Measurements from ENCODE around the gene CDYL.

CDYL gene

DNA sequence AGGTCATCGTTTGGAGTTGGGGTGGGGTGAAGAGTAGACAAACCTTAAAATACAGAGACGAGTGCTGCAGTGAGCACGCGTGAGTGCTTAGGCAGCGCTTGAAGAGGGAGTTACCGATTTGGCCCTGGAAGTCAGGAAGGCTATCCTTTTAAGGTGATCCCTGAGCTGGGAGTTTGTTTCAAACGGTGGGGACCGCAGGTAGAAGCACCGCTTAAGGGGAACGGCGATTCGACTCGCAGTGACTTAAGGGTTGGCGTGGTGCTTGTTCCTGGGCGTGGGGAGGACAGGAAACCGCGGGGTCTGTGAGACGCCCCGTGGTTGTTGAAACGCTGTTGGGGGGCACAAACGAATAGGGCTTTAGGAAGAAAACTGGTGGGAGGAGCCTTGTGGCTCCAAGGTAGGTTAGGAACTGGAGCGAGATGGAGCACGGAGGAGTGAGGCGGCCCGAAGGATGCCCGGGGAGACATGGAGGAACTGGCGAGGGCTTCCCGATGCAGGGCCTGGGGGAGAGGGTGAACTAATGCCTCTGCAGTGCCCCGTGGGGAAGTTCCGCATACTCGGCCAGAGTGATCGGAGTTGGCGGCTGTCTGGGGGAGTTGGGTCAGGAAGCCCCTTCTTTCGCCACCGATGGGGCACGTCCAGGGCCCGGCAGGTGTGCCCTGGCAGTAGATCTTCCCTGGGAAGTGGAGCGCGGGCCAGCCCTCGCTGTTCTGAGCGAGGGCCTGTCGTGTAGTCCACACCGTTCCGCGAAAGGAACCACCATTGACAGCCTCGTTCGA is 1.3 kb upstream of the CDYL start:
- peak in 1 of 2 experiments; percentile 16 for DNase-seq

DNA sequence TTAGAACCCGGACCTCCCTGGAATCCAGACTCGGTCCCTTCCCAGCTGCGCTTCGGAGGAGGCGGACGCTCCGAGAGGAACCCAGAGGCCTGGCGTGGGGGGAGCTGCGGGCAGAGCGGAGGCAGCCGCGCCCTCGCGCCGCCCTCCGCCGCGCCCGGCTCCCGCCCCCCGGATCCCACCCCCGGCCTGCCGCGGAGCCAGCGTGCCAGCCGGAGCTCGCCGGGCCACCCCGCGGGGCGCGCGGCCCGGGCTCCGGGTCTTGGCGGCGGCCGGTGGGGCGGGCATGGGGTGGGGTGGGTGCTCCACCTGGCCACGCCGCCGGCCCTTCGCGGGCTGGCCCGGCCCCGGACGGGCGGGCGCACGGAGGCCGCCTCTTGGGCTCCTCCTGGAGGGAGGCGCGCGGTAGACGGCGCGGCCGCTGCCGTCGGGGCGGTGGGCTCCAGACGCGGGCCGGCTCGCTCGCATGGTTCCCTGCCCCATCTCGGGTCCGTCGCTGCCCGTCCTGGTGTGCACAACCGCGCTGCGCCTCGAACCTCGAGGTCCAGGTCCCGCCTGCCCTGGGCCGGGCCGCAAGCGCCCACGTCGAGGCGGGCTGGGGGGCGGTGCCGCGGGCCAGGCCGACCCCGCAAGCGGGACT is 592 bp upstream of the CDYL start:
- DNase-seq = peak; percentile 66 to 70

DNA sequence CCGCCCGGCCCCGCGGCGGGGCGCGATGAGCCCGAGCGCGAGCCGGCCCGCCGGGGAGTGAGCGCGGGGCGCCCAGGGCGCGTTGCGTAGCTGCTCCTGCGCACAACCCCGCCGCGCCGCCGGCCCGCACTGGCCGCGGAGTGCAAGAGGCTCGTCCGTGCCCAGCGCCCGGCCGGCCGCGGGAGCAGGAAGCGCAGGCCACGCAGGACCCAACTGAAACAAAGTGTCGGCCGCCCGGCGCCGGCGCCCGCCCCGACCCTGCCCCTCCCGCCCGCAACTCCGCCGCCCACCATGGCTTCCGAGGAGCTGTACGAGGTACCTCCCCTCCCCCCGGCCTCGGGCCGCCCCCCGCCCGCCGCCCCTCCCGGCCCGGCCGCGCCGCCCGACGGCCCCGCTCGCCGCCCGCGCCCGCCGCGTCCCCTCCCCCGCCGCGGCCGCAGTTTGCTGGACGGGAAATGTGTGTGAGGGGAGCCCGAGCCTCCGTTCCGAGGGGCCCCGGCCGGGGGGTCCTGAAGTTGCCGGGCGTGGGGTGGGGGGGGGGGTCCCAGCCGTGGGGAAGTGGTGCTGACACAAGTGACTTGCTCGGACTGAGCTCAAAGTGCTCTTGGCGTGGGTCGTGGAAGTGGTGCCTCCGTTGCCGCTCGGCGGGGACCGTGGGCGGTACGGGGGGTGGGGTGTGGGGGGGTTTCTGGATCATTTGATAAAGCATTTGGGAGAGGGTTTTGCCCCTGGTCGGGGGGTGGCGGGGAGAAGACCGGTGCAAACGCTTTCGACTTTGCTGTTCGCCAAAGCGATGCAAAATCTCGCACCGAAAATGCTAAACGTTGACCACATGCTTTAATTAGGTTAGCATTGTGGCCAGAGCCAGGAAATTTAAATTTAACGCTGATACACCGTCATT is 539 bp downstream of the CDYL start:
- peak; percentile 30 to 31 for DNase-seq

DNA sequence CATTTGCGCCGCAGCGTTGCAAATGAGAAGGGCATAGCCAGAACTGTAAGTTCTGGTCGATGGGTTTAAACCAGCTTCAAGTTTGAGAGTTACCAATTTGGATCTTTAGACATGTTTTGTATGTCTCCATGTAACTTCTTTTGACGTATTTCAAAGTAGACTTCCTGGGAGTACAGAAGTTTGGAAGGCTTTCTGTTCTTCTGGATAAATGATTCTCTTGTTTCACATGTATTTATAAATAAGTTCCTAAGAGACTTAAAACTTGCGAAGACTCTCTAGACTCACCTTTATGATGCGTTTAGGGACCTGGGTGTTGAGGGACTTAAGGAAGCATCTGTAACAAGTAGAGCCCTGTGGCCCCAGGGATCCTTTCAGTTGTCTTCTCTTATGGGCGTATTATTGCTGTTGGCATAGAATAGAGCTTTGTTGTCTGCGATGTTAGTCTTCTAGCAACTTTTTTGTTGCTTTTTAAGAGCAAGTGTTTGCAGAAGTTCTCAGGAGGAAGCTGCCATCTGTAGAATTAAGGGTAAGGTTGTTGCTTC is 1.3 kb downstream of the CDYL start:
- DNase-seq = no peak

DNA sequence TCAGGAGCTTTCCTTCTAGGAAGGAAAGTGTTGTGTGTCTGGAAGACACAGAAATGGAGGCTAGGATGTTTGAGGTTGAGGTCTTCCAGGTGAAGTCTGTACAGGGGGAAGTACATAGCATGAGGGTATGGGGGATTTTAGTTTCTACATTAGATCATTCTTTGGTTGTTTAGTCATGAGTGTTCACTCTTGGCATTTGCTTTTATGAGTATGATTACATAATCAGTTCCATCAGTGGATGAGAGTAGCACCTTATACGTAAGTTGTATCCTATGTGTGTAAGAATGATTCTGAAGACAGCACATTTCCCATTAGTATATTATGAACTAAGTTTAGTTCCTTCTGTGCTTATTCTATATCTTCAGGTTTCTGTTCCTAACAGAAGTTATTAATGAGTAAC is 1.9 kb downstream of the CDYL start:
- no peak for DNase-seq

DNA sequence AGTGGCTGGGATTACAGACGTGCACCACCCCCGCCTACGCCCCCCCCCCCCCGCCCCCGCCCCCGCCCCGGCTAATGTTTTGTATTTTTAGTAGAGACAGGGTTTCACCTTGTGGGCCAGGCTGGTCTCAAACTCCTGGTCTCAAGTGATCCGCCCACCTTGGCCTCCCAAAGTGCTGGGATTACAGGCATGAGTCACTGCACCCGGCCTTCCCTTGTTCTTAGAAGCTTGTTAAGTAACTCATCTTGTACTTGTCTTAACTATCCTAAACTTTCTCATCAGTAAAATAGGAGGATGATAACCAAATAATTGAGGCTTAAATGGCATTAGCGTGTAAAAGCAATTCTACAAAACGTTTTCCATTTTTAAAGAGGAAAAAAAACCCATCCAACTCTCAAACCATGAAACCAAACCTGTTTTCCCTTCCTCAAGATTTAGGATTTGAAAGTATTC is 4.2 kb downstream of the CDYL start:
- no peak for DNase-seq

DNA sequence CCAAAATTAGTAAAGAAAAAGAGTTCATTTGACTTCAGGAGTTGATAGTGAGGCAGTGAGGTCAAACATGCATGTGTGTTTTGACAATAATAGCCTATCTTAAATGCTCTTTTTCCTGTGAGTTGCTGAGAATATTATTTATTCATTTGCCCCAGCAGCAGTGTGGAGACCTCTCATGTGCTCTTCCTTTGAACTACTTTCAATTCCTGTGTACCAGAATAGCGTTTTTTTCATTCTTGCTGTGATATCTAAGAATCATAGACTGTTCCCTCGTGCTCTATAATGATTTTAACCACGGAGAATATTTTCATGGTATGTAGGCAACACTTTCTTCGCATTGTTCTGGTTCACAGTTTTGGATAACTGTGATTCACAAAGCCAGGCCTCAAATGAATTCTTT is 5.2 kb downstream of the CDYL start:
- no peak for DNase-seq

DNA sequence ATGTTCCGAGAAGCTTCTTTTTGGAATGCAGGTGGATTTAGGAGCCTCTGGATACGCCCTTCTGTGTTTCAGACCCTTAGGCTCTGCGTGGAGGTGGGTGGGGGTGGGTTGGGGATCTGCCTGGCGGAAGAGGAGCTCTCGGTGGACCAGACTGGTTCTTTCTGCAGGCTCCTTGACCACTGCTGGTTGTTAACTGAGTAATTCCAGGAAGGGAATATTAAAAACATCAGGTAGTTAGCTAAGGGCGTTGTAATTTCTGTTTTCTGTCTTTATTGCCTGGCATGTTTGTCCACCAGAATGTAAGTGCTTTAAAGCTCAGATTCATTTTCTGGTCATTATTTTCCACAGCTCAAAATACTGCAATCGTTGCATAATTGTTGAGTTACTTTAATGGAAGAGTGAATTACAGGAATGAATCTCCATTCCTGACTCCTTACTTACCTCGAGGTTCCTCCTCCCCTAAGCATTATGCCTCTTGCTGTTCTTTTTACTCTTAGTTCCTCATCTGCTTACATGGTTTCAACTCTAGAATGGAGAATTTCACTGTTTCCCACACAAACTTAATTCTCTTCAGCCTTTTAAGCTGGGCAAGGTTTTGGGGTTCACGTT is 5.9 kb downstream of the CDYL start:
- DNase-seq = no peak

DNA sequence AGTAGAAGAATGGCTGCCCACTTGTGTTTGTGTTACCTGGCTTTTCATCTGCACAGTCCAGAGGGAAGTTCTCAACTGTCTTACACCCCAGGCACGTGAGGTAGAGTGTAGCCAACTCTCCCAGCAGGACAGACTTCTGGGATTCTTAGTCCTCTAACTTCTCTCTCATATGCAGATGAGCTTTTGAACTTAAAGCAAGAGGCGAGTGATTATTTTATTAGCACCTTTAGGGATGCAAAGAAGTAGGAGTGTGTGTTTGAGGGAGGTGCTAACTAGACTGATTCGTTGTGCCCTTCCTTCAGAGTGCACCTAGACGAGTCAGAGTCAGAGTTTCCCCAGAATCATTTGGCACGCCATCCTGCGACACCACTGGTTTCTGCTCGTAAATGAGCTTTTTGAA is 10.8 kb downstream of the CDYL start:
- no peak for DNase-seq

DNA sequence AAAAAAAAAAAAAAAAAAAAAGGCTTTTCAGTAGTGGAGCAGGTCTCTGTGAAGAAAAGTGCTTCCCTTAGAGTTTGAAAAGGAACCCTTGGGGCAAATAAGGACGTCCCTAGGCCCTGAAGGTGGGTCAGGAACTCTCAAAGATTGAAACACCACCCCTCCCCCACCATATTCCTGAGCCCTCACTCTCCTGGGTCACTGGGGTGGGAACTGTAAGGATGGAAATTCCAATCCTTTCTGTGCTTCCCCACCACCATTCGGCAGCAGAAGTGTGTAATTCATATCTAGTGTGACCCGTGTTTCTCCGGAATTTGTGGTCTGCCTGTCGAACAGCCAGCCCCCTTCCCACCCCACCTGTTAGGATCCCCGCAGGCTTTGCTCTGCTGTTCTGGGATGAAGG is 12.3 kb downstream of the CDYL start:
- no peak for DNase-seq

DNA sequence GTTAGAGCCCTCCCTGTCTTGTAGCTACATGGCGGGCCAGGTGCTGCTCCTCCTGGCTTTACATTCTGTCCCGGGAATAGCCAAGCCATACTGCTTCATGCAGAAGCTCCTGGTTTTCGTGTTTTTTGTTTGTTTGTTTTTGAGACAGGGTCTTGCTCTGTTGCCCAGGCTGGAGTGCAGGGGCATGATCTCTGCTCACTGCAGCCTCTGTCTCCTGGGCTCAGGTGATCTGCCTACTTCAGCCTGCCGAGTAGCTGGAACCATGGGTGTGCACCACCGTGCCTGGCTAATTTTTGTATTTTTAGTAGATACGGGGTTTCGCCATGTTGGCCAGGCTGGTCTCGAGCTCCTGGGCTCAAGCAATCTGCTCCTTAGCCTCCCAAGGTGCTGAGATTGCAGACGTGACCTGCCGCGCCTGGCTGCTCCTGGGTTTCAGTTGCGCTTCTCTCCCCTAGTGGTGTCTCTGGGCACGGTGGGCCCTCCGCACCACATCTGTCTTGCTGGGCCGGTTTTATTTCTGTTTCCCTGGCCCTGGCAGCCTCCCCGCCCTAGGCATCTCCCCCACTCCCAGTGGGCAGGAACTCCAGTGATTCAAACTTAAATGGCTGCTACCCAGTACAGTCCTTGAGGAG is 12.9 kb downstream of the CDYL start:
- DNase-seq = no peak

DNA sequence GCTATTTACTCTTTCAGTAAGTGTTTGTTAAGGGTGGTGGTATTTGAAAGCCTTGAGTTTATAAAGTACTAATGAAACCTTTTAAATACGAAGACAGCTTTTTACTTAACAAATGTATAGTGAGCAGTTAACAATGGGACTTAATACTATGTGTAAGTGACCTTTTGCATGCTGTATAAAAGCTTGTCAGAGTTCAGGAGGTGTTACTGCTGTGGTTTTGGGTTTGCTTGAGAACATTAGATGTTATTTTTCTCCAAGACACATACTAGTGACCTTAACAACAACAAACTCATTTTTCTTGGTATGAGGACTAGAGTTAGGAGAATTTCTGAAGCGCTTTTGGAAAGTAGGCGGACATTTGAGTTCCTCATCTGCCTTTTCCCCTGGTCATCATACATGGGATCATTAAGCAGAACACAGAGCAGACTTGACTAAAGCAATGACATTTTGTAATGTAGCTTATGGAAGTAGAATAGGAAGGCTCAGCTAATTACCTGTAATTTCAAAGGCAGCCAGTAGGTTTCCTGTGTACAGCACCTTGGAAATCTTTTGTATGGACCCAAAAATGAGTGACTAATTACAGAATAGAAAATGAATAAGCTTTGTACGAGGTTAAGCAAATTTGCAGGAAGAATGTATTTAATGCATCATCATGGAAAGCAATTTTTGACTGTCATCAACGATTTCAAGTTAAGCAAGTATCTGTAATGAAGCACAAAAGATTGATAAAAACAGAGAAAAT is 14.1 kb downstream of the CDYL start:
- no peak for DNase-seq

DNA sequence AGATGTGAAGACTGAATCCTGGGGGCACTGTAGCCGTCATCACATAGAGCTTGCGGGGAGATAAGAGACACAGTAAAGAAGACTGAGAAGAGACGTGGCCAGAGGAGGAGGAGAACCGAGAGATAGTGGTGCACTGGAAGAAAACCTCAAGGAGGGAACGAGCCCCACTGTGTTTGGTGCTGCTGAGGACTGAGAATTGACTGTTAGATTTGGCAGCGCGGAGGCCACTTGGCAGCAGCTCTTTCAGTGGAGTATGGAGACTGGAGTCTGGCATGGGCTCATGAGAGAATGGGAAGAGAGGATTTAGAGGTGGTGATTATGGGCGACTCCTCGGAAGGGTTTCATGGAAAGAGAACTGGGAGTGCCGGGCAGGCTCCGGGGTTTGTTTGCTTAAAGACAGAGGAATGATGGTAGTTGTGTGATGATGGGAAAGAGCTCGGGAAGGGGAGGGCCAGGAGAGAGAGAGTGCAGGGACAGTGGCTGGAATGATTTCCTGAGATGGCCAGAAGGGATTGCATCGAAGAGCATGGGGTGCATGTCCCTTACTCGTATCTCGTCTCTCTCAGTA is 18.0 kb downstream of the CDYL start:
- DNase-seq = no peak

DNA sequence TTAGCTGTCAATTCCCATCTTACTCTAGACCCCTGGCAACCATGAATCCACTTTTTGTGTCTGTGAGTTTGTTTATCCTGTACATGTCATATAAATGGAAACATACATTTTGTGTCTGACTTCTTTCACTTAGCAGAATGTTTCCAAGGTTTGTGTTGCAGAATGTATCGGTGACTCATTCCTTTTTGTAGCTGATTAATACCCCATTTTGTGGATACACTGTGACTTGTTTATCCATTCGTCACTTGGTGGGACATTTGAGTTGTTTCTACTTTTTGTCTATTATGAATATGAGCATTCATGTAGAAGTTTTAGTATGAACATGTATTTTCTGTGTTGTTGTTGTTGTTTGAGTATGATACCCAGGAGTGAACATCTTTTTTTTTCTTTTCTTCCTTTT is 21.4 kb downstream of the CDYL start:
- DNase-seq = no peak

DNA sequence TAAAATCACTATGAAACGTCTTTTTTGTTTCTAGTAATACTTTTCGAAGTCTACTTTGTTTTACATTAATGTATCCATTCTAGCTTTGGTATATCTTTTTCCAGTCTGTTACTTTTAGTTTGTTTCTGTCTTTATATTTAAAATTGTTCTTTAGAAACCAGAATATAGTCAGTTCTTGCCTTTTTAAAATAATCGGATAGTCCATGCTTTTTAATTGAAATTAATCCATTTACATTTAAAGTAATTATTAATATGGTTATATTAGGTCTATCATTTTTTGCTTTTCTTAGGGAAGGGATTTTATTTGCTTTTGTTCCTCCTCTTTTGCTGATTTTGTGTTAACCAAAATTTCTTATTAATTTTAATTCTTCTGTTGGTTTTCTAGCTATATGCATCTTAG is 23.7 kb downstream of the CDYL start:
- no peak for DNase-seq

DNA sequence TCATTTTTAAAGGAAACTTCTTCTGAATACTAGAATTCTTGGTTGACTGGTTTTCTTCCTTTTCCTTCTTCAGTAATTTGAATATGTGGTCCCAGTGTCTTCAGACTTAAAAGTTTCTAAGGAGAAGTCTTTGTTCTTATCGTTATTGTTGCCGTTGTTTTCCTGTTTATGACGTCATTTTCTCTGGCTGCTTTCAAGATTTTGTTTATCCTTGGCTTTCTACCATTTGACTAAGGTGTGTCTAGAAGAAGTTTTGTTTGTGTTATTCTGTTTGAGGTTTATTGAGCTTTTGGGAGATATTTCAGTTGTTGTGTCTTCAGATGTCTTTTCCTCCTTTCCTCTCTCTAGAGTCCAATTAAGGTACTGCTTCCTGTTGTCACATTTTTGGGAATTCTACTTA is 24.5 kb downstream of the CDYL start:
- no peak for DNase-seq

DNA sequence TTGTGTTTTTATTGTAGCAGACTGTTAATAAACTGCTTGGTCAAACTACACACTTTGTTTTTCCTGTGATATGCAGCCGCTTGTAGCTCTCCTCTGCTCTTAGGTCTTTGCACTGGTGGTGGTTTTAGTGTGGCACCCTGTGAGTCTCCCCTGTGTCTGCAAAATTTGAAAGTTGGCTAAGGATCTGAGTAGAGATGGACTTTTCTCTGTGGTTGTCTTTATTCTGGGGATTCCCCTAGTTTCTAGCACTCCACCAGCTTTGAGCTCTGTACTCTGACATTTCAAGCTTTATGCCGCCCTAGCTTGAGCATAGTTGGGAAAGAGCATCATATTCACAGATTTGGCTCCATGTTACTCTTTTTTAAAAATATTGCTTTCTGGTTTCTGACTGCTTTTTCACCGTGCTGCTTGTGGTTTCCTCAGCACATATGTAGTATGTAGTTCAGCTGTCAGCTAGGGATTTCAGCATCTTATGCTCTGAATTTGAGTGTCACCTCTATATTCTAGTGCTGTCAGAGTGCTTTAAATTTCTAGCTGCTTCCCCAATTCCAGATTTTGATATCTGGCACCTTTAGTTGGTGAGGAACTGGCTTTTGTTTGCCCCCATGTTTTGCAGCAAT is 25.4 kb downstream of the CDYL start:
- DNase-seq = no peak

DNA sequence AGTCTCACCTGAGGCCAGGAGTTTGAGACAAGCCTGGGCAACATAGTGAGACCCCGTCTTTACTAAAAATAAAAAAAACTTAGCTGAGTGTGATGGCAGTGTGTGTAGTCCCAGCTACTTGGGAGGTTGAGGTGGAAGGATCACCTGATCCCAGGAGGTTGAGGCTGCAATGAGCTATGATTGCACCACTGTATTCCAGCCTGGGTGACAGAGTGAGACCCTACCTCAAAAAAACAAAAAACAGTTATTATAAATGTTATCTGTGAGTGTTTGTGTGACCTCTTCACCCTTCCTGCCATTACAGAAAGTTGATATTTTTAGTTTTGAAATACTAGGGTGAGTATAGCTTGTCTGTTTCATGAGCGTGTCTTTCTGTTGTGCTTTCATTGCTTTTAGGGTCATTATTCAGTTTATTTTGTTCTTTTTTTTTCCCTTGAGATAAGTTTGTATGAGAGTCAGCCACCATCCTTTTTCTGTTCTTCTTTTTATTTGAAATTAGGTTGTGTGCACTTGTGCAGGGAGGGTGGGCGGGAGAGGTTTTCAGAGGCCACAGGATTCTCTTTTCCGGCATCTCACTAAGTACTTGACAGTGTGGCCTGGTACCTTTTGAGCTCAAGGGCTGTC is 26.2 kb downstream of the CDYL start:
- no peak for DNase-seq

DNA sequence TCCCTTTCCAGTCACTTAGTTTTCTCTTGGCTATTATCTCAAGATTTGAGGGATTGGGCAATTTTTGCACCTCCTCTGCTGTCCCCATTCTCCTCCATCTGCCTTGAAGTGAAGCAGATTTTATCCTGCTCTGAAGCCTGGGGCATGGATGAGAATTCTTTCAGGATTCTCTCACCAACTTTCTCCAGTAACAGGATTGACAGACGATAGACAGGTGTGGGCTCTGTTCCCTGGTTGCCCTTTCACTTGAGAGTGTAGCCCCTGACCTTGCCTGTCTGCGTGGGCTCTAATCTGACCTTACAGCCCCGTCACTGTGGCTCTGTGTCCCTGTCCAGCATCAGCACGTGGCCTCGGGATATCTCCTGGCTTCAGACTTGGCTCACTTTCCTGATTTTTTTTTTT is 27.1 kb downstream of the CDYL start:
- DNase-seq = no peak

DNA sequence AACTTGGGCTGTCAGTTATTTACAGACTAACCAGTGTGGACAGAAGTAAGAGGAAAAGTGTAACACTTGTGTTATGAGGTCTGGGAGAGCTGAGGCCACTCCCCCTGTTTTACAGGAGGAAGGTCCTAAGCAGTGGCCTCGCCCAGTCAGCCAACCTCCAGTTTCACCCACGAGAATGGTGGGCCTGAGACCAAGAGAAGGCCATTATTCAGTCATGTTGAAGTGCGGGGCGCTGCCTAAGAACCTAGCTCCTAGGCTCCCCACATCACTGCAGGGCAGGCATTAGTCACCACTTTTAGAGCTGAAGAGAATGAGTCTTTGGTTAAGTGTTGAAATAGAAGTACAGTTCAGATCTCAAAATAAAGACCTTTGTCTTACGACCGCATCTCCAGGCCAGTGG is 27.9 kb downstream of the CDYL start:
- no peak for DNase-seq

All from stimulated activated CD4-positive, alpha-beta T cell treated with anti-CD3 and anti-CD28 coated beads, Interleukin-4, amount 100 ng/mL, for 4 hours (primary cell).